Effector CD4-positive, alpha-beta T cell (primary cell): ENCODE data around the gene KLRD1.
"Not testable (repeated sequence)": the region's sequence is repeated elsewhere in the genome, so short reads cannot be mapped to it uniquely, and the experiment has no call there.

Experiments used
- DNase-seq: peaks from one replicate; pipeline ENCODE4 v3.0.0-alpha.2; 2020
- total RNA-seq: gene quantifications from one replicate; lab custom pipeline; 2026; lab: John Stamatoyannopoulos, UW

Gene KLRD1, protein sequence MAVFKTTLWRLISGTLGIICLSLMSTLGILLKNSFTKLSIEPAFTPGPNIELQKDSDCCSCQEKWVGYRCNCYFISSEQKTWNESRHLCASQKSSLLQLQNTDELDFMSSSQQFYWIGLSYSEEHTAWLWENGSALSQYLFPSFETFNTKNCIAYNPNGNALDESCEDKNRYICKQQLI
- 1.3 reads per million for total RNA-seq

DNA sequence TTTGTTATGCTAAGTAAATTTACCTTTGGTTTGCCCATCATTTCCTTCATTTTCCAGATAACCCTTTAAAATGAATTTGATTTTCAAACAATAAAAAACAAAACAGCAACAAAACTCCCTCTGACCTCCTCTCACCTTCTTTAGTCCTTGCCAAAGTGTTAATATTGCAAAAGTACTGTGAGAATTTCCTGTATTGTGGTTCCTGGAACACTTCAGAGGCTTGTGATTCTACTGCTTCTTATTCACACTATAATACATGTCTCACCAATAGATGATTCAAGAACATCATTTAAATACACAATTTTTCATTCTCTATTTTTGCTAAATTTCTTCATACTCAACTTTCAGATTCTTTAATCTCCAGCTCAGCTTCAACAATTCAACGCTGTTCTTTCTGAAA, at the start of gene KLRD1:
KLRD1 (plus strand) TSS at position 241 of the 400 bp plus-strand sequence. CDS start 208 bp downstream, outside the sequence.
- no peak for DNase-seq

DNA sequence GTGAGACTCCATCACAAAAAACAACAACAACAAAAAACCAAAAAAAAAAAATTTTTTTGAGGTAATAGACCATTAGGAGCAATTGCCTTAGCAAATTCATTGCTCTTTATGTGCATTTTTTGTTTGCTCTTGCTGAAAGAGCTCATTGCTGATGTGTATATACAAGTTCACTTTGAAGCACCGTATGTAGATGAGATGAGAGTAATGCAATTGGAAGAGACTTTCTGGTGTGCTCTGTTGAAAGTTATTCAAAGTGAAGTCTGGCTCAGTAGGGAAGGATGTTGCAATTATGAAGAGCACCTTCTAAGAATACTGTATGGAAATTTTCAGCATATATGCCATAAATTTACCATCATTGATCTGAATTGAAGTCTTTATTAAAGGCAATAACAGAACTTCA, 46.7 kb upstream of the KLRD1 start:
- no peak for DNase-seq

DNA sequence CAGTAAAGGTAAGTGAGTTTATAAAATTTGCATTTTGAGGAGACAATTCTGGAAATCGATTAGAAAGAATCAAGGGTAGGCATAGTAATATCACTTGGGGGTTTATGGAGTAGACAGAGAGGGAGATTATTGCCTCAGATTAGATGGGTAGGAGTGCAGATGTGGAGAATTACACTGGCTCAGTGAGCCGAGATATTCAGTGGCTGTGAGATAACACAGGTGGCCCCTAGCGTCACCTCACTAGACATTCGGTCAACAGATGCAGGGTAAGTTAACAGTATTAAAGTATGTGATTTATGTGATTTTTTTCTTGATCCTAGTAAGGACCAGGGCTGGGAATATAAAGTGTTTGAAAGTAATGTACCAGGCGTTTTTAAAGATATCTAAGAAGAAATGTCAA, 39.6 kb upstream of the KLRD1 start:
- DNase-seq, result no peak

DNA sequence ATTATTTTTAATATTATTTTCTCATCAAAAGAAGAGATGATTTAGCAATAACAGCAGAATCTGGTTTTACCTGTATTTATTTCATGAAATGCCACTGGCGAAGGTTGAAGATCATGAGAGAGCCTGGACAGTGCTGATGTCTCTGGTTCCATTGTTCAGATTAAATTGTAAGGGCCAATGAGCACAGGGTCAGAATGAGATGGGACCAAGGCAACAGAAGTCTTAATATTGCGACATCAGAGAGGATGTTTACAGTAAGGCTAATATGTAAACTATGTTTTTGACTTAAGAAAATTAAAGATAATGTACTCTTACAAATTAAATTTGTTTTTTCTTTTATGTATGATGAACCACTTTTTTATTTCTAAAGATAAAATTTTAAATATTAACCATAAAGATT, 35.2 kb upstream of the KLRD1 start:
- DNase-seq, result no peak

DNA sequence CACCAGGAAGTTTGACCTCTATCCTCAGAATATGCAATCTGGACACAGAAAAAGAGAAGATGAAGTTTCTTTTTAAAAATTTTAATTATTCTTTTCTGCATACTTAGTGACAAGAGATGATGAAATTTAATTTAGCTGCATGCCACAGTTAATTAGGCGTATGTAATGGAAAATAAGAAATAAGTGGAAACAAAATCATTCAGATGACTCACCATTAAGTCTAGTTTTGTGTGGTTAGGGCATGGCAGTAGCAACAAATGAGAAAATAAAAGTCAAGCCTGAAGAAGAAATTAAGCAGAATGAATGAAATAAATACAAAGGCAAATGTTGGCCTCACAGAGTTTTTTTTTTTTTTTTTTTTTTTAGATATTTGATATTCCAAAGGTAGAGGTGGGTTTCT, 30.9 kb upstream of the KLRD1 start:
- no peak for DNase-seq

DNA sequence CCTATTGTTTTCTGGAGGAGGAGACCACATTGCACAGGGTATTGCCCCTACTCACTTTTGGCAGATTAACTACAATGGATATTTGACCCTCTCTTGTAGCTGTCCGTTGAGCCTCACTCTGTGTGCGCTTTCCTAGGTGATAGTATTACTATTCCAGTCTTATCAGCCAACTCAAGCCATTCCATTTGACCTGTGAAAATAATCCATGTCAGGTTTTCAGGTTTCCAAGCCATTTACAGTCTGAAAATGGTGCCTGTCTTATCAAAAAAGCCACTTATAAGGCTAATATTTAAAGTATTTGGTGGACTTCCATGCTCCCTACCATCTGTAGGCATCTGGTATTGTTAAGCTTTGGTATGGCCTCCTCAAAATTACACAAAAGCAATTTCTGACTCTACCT, 29.6 kb upstream of the KLRD1 start:
- DNase-seq, result no peak

DNA sequence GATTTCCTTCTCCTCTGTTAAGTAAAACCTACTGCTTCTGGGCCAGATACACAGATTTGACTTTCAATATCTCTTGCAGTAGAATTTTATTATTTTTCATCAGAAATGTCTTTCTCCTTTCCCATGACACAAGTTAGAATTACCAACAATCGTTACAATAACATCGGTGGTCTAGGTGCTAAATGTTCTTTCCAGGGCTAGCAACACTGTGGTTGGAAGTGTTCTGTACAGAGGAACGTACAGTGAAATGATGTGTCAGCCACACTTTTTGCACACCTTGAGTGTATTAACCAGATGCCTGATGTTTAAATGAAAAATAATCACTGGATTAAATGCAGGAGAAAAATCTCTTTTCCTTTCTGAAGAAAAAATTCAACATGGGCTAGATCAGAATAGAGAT, 27.7 kb upstream of the KLRD1 start:
- no peak for DNase-seq

DNA sequence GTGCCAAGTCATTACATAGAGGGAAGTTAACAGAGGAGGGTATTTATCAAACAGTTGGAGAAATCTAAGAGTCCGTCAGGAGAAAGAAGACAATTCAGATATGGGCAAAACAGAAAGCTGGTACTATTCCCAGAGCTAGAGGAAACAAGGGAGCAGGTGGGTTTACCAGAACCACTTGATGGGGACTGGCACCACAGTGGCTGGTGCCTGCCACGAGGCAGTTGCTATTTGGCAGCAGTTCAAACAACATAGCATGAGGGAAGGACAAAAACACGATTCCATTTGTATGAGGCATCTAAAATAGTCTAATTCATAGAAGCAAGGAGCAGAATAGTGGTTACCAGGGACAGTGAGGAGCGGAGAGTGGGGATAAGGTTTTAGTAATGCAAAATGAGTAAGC, 24.6 kb upstream of the KLRD1 start:
- DNase-seq, result no peak

DNA sequence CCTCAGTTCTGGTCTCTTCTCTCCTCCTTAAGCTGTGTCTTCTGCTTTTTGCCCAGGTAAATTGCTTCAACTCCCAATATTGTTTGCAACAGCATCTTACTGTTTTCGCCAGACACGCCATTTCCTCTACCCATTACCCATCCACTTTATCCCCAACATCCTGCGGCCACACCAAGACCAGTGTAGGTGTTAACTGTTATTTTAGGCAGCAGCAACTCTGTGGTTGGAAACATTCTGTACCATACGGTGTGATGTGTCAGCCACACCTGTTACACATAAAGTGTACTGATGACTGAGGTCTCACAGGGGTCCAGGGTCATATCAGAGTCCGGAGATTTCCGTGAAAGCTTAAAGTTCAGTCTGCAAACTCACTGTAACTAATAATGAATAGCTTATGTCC, 21.8 kb upstream of the KLRD1 start:
- DNase-seq, result no peak

DNA sequence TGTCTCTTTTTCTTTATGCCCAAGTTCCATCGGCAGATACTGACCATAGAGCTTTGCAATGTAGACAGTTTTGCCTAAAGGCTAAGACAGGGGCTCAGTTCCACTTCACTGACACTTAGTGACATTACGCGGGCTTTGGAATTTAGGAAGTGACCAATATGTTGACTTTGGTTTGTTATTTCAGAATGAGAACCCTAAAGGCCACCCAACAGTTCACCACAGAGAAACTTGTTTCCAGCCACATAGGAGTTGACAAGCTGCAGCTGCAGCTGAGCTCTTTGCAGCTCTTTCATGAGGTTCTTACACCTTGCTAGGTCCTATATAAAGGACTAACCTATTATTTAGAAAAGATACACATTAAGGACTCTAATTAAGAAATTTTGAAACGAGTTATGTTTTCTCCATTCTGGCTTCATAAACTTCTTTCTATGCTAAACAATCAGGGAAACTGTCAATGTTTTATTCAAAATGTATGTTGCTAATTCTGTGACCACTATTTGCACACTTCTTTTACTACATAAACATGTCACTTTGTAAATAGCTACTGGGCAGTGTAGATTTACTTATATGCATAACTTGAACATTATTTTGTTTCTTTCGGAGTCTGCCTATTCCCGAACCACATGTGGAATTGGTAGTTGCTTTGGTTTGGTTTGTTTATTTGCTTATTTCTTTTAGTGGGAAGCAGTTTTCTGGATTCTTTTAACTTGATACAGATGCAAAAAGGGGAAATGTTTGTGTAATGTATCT, 18.5 kb upstream of the KLRD1 start:
- DNase-seq, result no peak

DNA sequence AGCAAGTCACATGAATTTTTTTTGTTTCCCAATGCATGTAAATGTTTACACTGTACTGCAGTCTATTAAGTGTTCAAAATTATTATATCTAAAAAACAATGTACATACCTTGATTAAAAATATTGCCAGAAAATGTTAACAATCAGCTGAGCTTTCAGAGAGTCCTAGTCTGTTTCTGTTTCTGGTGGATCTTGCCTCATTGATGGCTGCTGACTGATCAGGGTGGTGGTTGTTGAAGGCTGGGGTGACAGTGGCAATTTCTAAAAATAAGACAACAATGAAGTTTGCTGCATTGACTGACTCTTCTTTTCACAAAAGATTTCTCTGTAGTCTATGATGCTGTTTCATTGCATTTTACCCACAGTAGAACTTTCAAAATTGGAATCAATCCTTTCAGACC, 16.6 kb upstream of the KLRD1 start:
- no peak for DNase-seq

DNA sequence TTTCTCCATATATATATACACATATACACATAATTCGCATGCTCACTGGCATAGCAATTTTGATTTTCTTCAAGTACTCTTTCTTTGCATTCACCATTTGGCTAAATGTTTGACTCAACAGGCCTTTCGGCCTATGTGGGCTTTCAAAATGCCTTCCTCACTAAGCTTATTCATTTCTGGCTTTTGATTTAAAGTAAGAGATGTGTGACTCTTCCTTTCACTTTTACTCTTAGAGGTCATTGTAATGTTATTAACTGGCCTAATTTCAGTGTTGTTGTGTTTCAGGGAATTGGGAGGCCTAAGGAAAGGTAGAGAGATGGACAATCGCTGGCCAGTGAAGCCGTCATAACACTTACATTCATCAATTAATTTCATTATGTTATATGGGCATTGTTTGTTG, 14.5 kb upstream of the KLRD1 start:
- DNase-seq, result no peak

DNA sequence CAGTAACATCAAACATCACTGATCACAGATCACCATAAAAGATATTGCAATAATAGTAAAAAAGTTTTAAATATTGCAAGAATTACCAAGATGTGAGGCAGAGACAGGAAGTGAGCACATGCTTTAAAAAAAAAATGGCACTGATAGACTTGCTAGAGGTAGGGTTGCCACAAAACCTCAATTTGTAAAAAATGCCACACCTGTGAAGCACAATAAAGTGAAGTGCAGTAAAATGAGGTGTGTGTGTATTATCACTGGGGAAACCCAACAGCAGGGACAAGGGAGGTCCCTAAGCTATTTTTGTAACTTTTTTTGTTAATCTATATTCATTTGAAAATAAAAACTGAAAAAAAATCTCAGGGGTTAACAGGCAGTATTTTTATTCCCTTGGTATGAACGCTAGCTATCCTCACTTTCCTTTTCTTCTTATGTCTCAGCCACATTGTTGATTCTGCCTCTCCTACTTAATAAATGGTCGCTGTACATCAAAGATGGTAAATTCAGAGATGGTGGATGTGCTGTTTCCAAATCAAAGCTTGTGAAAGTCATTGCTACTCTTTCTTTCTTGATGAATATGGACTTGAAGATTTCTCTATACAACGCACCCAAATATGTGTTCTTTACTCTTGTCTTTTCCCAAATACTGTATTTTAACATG, 14.0 kb upstream of the KLRD1 start:
- DNase-seq, result no peak

DNA sequence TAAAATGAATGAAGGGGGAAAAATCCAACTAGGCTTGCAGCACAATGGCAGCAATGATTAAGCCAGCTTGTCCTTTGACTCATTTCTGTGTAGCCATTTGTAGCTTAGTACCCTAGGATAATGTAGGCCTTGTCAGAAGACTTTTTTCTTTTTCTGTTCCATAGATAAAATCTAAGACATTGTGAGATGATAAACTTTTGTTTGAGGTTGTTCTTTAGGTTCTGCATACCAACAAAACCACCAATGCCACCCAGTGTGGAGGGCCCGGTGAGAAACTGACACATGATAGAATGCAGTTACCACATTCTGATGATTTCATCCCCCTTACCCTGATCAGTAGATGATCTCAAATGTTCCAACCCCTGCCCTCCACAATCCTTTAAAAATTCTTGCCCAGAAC, 6.6 kb upstream of the KLRD1 start:
- no peak for DNase-seq

DNA sequence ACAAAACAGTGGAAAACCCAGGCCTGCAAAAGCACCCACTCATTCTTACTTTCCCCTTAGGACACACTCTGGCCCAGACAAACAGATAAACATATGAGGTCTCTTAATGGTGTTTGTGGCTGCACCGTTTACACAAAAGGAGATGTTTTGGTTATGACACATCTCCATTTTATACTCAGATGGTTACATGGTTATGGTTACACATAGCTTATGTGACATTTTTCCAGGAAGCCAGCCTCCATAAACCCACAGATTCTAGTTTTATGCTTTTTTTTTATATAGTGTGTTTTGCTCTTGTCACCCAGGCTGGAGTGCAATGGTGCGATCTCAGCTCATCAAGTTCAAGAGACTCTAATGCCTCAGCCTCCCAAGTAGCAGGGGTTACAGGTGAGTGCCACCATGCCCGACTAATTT, 3.5 kb upstream of the KLRD1 start:
- no peak for DNase-seq

DNA sequence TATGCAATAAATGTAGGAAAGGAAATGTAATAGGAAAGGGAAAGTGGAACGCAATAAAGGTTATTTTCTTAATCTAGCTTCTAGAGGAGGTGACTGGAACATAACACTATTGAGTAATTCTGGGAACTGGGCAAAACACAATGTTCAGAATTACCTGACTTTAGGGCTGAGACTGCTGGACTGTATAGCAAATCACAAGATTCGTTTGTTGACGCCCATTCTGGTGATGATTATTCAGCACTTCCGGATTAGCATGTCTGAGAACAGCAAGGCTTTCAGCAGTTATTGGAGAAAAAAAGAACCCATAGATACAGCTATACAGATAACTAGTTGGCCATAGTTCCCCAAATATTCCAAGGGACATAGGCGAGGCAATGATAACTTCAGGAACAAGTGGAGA, 2.3 kb upstream of the KLRD1 start:
- no peak for DNase-seq

DNA sequence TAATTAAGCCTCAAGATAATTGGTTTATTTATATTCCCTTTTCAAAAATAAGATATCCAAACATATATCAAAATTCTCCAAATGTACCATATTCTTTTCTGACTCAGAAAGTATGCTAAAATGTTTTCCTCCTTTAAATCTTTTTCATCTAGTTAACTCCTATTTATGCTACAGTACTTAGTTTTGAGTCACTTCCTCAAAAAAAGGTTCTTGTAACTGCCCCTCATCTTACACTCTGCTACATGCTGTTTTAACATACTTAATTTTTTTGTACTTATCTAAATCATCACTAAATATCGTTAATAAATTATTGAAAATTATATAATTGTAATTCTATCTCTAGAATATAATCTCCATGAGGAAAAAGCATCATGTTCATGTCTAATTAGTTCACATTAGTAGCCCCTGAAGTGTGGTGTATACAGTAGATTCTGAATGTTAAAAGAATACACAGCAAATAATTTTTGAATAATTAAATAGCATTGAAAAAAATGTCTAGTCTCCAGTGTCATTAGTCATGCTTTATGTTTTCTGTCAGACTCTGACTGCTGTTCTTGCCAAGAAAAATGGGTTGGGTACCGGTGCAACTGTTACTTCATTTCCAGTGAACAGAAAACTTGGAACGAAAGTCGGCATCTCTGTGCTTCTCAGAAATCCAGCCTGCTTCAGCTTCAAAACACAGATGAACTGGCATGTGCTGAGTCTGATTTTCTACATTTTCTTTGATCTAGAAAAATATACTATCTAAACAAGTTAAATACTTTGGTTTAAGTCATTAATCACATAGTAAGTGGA, 3.5 kb downstream of the KLRD1 start:
- no peak for DNase-seq

DNA sequence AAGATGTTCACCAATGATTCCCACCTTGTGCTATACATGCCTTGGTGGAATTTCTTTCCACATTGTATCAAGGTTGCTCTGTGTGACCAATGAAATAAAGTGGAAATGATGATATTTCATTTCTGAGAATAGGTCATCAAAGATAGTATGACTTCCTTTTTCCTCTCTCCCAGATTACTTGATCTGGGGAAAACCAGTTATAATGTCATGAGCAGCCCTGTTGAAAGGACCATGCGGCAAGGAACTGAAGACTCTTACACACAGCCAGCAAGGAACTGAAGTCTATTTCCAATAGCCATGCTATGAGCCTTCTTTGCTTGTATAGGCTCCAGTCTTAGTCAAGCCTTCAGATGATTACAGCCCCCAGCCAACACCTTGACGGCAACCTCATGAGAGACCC, 11.7 kb downstream of the KLRD1 start:
- DNase-seq, result no peak

DNA sequence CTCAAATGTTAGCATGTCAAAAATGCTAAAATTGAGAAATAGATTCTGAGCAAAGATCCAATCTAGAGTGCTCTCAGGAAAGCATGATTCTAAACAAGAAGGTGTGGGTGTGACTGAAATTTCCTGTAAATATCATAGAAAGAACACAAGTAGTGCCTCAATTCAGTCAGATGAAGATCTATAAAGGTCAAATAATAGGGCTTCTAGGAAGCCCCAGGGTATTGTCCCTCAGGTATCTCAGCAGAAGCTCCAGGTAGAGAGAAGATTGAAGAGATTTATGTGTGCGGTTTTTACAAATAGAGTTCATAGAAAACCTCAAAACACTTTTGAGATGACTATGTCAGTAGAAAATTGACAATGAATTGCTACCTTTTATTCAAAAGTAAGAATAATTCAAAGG, 13.0 kb downstream of the KLRD1 start:
- DNase-seq, result no peak

DNA sequence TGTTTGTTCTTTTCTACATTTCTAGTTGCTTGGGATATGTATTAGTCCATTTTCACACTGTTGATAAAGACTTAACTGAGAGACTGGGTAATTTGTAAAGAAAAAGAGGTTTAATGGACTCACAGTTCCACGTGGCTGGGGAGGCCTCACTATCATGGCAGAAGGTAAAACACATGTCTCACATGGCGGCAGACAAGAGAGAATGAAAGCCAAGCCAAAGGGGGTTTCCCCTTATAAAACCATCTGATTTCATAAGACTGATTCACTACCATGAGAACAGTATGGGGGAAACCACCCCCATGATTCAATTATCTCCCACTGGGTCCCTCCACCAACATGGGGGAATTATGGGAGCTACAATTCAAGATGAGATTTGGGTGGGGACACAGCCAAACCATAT, 21.0 kb downstream of the KLRD1 start:
- not testable (repeated sequence) for DNase-seq

DNA sequence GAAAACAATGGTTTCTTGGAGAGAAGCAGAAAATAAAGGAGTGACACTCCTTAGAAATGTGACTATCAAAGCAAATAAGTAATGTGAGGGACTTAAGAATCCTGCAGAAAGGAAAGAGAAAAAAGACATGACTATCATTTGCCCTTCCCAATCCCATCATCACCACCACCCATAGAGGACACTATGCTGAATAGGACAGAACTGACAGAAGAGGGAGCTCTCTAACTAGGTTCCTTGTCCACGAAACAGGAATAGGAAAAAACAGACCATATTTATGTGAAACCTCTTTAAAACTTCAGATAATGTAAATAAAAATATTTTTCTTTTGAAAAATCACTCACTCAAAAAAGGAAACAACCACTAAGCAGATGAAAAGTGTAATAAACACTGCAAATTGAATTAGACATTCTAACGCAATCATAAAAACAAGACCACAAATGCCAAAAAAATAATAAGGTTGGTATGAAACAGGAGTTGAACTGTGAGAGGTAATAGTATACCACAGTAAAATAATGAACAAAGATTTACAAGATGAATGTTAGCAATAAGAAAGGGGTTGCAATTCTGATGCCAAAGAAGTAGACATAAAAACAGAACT, 24.1 kb downstream of the KLRD1 start:
- no peak for DNase-seq

DNA sequence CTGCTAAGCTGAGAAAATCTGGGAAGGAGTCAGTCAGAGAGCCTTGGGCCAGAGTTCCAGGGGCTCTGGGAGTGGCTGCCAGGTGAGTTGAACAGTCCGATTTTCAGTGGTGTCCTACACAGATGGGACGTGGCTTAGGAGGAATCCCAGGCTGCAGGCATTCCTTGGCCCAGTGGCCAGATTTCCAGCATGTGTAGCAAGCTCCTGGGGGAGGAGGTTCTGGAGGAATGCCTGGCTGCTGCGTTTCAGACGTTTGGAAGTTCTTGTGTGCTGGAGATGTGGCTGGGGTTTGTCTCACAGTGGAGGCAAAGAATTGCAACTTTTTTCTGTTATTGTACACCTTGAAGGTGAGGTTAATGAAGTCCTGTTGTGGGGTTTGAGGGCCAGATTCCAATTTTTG, 28.5 kb downstream of the KLRD1 start:
- not testable (repeated sequence) for DNase-seq

DNA sequence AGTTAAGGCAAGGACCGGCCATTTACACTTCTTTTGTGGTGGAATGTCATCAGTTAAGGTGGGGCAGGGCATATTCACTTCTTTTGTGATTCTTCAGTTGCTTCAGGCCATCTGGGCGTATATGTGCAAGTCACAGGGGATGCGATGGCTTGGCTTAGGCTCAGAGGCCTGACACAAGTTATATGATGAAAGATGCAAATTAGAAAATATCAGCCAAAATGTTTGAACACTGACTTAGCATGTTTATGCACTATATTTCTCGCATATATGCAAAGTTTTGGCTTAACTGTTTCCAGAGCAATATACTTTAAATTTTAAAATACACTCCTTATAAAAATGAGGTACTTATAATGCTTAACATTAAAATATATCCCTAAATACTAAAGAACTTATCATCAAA, 30.8 kb downstream of the KLRD1 start:
- DNase-seq, result not testable (repeated sequence)
